Adrenal gland (tissue), 12 donors: ENCODE measurements around the gene TNS1. TPM values are rescaled to one million over a fixed set of nuclear protein-coding genes. Genes with fewer than 3 reads are reported as not detected.

ENCODE experiments used
- DNase-seq, 7 donors: peaks; one replicate each; pipeline ENCODE4 v3.0.0-alpha.2; 2019 to 2020
- H3K27ac ChIP-seq, 5 donors: fragments of 200-600 bp; sonication (generic) in 4 of 5; 1 replicate in 3 of 5; 2 replicates in 2 of 5; pipeline versions ENCODE4 v1.5.1 to v1.8.0; 2016 to 2020; ENCODE audit warnings: mild to moderate bottlenecking in 1 of 5
- H3K27me3 ChIP-seq: fragments of 200-600 bp; 2 replicates; pipeline ENCODE4 v1.8.0; 2021
- H3K36me3 ChIP-seq, 2 donors: fragments of 200-600 bp; replicated peaks in 1 of 2; 1 replicate in 1 of 2; 2 replicates in 1 of 2; pipeline versions ENCODE4 v1.5.1 to v1.8.0; 2018 to 2022
- H3K4me1 ChIP-seq, 2 donors: fragments of 200-600 bp; replicated peaks in 1 of 2; 1 replicate in 1 of 2; 2 replicates in 1 of 2; pipeline versions ENCODE4 v1.5.1 to v1.8.0; 2018 to 2021
- H3K4me3 ChIP-seq, 4 donors: fragments of 200-600 bp; sonication (generic) in 3 of 4; one replicate each; pipeline ENCODE4 v1.5.1; 2016 to 2018
- H3K9me3 ChIP-seq, 3 donors: fragments of 200-600 bp; sonication (generic) in 1 of 3; replicated peaks in 1 of 3; 1 replicate in 2 of 3; 2 replicates in 1 of 3; pipeline versions ENCODE4 v1.5.1 to v1.8.0; 2016 to 2021
- POLR2A ChIP-seq, 2 donors: fragments of 450-650 bp; IDR thresholded peaks; one replicate each; pipeline ENCODE4 v1.6.1; 2017; ENCODE audit warnings: antibody characterized with exemption in 2 of 2, mild to moderate bottlenecking in 2 of 2, moderate library complexity in 1 of 2
- WGBS, 4 donors: extraction: QIAGEN DNeasy Blood & Tissue Kit in 2 of 4; methylation state at CpG; one replicate each; pipeline versions ENCODE4 v1.1.5 to v1.1.7; 2013 to 2017; 5-methylcytosine and 5-hydroxymethylcytosine counted together
- intact Hi-C, 2 donors: fragments of 100-400 bp; cut with DNase I; formaldehyde crosslinking; loops; one replicate each; pipeline versions ENCODE4 v1.14.1 to v1.15.0; 2022 to 2023
- polyA plus RNA-seq, 3 donors: library from polyadenylated mRNA; stranded (reverse); fragments of 200-250 nt in 2 of 3; fragments of 350-450 nt in 1 of 3; fragmentation: Illumina TruSeq in 1 of 3; extraction: RNeasy Lipid Tissue Mini Kit (QIAGEN cat#74804) in 1 of 3; gene quantifications; one replicate each; pipeline ENCODE4 v1.2.3, GENCODE V29; 2013 to 2014
- total RNA-seq, 9 donors: library from RNA; depleted of rRNA in 4 of 9; stranded (reverse); fragments of >200 nt in 4 of 9; fragments of 120-200 nt in 1 of 9; fragmentation: NEBNext Ultra II Directional in 1 of 9; extraction: Animal tissue kit (Norgen Biotek cat#: 25700) in 1 of 9; gene quantifications; one replicate each; pipeline versions ENCODE4 v1.1.0 to v1.2.4, GENCODE V29; 2013 to 2023
- TF ChIP-seq, protein P1 (sequence below), 6 experiments: fragments of 450-650 bp in 4 of 6; fragments of 200-600 bp in 2 of 6; sonication (generic) in 1 of 6; IDR thresholded peaks; 1 replicate in 5 of 6; 2 replicates in 1 of 6; pipeline versions ENCODE4 v1.5.1 to v1.8.0; 2016 to 2021; ENCODE audit warnings: antibody characterized with exemption in 6 of 6, mild to moderate bottlenecking in 2 of 6, moderate library complexity in 1 of 6
- donor health status: healthy with polysubstance abuse.
- donor health status: Bipolar disorder and iron deficiency.
- donor health status: DM: yes; HTN: yes; CAD: no.
- donor health status: DM: no; HTN: no; CAD: no.
- donor health status: DM: no; HTN: no; CAD: no.
- donor health status: DM: yes; HTN: yes; CAD: no.

Gene TNS1
- total and polyA plus RNA-seq, 12 donors = 34.1 to 341 (median 252) TPM

DNA sequence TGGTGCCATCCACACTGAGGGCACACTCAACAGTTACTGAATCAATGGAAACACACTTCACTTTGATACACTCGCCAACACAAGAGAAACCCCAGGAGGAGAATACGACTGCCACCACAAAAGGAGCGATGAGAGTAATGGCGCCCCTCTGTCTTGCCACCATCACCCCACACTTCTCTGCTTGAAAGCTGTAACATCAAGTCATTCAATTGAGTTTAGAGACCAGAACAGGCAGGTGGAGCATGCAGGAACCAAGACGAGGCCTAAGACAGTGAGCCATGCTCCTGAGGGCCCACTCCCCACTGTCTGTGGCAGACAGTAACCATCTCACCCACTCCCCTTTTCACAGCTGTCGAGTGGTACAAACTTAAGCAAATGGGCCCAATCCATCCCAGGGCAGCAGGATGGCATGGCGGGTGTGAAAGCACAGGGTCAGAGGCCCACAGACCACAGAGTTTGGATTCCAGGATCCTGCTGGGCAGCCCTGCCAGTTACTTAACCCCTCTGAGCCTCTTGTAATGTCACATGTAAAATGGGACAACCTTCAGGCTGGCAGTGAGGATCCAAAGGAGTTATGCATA is 101.9 kb downstream of the TNS1 start:
- TF ChIP-seq POLR2A (IDR thresholded peaks at IDR 0.05) = no peak
- TF ChIP-seq, protein P1, sequence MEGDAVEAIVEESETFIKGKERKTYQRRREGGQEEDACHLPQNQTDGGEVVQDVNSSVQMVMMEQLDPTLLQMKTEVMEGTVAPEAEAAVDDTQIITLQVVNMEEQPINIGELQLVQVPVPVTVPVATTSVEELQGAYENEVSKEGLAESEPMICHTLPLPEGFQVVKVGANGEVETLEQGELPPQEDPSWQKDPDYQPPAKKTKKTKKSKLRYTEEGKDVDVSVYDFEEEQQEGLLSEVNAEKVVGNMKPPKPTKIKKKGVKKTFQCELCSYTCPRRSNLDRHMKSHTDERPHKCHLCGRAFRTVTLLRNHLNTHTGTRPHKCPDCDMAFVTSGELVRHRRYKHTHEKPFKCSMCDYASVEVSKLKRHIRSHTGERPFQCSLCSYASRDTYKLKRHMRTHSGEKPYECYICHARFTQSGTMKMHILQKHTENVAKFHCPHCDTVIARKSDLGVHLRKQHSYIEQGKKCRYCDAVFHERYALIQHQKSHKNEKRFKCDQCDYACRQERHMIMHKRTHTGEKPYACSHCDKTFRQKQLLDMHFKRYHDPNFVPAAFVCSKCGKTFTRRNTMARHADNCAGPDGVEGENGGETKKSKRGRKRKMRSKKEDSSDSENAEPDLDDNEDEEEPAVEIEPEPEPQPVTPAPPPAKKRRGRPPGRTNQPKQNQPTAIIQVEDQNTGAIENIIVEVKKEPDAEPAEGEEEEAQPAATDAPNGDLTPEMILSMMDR (IDR thresholded peaks at IDR 0.05) = no peak
- 85 to 92% (median 92%) methylated on average over 6 to 7 of the region's 7 CpGs for WGBS, 4 donors
- Histone ChIP-seq H3K27ac (peak overlapping the region; percentile 7 to 98 (median 95)), H3K9me3 (no peaks in the 10 kb centered on the region), H3K36me3 (peaks cover 0 to 64% of the 10 kb centered on the region in 2 donors), H3K27me3 (no peaks in the 10 kb centered on the region), H3K4me3 (no peak overlapping the region), H3K4me1 (peaks cover 70 to 86% of the 10 kb centered on the region in 2 donors)
- intact Hi-C loops = no loop called here
- DNase-seq = no peak

DNA sequence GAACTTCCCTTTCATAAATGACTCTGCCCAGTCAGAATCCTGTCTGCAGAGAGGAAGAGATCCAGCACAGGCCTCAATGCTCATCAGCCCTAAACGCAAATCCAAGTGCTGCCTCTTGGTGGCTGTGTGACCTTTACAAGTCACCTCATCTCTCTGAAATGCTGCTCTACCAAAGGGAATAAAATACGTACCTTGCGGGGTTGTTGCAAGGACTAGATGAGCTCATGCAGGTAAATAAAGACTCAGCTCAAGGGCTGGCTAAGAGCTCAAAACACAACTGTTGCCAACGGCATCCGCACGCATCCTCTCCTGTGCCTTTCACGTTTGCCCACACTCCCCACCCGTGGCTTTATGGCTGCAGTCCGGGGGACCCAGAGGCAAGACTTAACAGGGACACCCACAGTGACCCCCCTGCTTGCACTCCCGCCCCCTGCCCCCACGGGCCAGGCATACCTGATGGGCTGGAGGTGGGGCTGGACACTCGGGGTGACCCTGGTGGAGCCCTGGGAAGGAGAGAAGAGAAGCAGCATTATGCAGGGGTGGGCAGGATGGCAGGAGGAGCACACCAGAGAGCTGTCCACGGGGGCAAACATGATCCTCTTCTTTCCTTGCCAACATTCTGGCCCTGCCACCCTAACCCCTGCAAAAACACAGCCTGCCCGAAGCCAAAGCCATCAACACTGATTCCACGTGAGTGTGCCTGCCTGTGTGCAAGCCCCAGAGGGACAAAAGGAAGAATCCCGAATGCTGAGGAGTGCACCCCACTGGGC is 102.6 kb downstream of the TNS1 start:
- no peak for DNase-seq
- Histone ChIP-seq H3K4me3 (no peak overlapping the region), H3K9me3 (no peaks in the 10 kb centered on the region), H3K27me3 (no peaks in the 10 kb centered on the region), H3K36me3 (peaks cover 0 to 64% of the 10 kb centered on the region in 2 donors), H3K4me1 (peaks cover 64 to 80% of the 10 kb centered on the region in 2 donors), H3K27ac (peak overlapping the region in 4 of 5 donors; percentile 7 to 98 (median 92))
- TF ChIP-seq, protein P1 (IDR thresholded peaks at IDR 0.05) = no peak
- no peak for TF ChIP-seq POLR2A (IDR thresholded peaks at IDR 0.05)
- intact Hi-C loops = no loop called here
- 58 to 68% (median 61%) methylated on average over 11 to 16 of the region's 16 CpGs for WGBS, 4 donors

DNA sequence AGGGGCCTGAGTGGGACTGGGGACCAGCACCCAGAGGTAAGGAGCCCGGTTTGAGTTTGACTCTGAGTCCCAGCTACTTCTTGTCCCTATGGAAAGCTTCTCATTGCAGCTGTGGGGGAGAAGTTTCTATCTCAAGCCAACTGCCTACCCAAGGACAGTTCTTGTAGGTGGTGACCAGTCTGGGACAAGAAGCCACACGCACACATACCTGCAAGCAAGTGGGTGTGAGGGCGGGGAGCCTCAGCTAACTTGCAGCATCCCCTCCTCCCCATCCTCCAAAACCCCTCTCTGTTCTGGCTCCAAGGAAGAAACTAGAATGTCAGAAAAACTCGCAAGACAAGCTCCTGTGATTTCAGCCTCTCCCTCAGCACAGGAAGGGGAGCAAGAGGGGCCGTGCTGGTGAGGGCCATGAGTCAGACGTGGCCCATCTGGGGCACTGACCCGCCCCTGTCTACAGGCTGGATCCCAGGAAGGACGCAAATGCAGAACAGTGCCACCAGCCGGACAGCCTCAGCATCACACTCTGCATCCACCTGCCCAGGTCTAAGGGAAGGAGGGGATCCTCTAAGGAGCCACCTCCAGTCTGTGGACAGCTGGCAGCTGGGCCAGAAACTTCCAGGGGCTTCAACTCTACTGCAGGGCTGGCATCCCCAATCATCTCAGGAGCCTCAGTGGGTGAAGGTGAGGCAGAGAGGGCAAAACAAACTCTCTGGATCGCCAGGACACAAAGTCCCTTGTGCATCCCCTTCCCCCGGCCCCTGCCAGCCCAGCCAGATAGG is 103.4 kb downstream of the TNS1 start:
- 18 to 42% (median 38%) methylated on average over 4 to 11 of the region's 11 CpGs for WGBS, 4 donors
- peak; percentile 85 to 97 (median 94) for DNase-seq
- peaks cover 58 to 72% of the 10 kb centered on the region in 2 donors for H3K4me1 ChIP-seq
- peak overlapping the region; percentile 45 to 98 (median 88) for H3K27ac ChIP-seq
- H3K36me3 ChIP-seq = peaks cover 0 to 64% of the 10 kb centered on the region in 2 donors
- no peaks in the 10 kb centered on the region for H3K9me3 ChIP-seq
- TF ChIP-seq, protein P1 (IDR thresholded peaks at IDR 0.05) = peak; percentile 72 to 89 (median 82)
- no peak for TF ChIP-seq POLR2A (IDR thresholded peaks at IDR 0.05)
- H3K4me3 ChIP-seq = no peak overlapping the region
- intact Hi-C loops = loop anchor here in 1 of 2 donors (5.0 kb wide), 1 partner anchor 88 kb away; no protein-coding TSS in a partner anchor
- H3K27me3 ChIP-seq = no peaks in the 10 kb centered on the region
